GM19455 (cell line): ENCODE data around the gene FAM151A.

Source experiments
- ATAC-seq: cut with Tn5 transposase; IDR thresholded peaks from one replicate; pipeline ENCODE4 v1.9.1; 2021; ENCODE audit not compliant: unreplicated experiment

Gene FAM151A

DNA sequence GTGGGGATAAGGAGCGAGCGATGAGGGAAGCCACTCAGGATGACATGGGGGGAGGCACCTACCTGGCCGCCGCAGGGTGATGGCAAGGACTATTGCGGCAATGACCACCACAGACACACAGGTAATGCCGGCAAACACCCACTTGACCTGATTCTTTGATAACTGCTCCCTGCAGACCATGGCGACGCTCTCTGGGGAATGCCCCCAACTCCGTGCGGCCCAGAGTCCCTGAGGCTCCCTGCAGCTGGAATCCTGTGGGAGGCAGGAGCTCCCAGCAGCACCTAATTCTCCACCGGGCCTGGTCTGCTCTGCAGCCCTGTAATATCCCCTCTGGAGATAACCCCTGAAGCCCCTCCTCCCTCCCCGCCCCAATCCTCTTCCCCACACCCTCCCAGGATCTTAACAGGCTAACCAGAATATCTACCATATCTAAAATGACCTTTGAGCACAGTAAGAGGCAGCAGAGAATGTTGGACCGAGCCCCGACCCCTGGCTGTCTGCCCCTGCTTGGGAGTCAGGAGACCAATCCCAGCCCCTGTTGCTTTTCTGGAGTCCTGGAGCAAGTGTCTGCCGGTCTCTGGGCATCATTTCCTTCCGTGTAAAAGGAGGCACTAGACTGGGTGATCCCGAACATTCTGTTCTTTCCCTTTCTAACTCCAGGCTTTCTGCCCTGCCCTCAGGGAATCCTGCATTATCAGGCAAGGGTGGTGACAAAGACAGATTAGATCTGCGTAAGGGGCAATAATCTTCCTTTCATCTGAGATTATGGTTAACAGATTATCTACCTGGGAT, at the start of gene FAM151A:
Gene FAM151A, minus strand, starts transcription at position 310 of the 792 bp plus-strand sequence. Its CDS starts 130 bp downstream, at position 180.
- no peak for ATAC-seq

DNA sequence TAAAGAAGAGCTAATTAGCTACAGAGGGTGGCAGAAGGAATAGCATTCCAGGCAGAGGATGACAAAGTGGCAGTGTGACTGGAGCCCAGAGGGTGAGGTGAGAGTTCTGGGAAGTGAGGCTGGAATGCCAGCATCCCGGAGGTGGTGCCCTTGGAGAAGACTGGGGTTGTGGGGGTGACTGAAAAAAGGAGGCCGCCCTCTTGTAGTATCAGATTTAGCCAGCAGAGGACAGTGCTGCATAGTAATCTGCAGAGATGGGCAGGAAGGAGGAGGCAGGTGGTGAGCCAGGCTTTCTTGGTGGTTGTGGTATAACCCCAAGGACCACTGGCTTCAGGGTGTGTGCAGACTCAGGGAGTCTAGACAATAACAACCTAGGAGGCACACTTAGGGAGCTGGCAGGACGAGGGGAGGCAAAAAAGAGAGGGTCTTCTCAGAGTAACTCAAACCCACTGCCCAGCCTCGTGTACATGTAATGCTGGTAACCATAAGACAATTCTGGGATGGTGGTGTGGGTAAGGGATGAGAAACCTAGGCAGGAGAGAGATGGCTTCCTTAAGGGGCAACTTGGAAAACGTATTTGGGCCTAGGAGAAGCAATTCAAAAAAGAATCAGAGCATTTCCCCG, 48.8 kb upstream of the FAM151A start:
- no peak for ATAC-seq

DNA sequence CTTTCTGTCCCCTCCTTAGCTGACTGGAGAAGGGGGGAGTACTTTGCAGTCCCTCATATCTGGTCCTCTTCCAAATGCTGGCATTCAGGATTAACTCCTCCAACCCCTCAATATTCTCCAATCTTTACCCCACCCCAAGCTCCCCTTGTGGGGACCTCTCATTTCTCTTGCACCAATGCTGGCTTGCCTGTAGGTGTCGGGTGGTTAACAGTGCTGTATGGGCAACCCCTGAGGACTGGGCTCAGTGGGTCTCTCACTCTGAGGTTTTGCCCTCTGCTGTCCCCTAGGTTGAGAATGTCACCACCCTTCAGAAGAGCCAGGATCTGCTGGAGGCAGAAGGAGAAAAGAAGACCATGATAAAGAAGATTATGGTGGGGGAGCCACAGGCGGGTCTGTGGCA, 45.2 kb upstream of the FAM151A start:
- ATAC-seq = no peak

DNA sequence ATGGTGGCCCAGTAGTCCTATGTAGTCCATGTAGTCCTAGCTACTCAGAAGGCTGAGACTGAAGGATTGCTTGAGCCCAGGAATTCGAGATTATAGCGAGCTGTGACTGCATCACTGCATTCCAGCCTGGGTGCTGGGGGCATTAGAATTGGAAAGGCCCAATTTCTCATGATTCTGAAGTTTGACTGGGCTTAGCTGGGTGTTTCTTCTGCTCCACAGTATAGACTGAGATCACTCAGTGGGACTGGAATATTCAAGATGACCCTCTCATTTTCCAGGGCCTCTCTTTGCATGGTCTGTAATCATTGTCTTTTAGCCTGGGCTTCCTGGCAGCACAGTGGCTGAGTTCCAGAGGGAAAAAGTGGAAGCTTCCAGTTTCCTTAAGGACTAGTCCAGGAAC, 44.5 kb upstream of the FAM151A start:
- no peak for ATAC-seq

DNA sequence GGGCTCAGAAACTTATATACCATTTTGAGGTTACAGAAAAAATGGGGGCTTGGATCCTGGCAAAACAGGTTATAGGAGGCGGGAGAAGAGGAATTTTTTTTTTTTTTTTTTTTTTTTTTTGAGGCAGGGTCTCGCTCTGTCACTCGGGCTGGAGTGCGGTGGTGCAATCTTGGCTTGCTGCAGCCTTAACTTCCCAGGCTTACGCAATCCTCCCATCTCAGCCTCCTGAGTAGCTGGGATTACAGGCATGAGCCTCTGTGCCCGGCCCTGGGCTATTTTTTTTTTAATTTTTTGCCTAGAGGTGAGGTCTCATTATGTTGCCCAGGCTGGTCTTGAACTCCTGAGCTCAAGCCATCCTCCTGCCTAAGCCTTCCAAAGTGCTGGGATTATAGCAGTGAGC, 43.0 kb upstream of the FAM151A start:
- ATAC-seq = no peak

DNA sequence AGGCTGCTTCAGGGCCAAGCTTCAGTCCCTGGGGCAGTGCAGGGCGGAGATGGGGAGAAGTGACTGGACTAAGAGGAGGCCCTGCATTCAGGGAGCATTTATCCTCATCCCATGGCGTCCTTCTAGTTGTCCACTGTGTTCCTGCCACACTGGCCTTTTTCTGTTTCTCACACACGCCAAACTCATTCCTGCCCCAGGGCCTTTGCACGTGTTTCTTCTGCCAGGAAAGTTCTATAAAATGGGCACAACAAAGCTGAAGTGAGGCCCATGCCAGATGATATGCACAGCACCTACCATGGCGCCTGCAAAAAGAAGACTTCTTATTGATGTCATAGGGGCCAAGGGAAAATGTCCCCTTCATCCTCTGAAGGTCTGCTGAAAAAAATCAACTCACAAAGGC, 42.5 kb upstream of the FAM151A start:
- no peak for ATAC-seq

DNA sequence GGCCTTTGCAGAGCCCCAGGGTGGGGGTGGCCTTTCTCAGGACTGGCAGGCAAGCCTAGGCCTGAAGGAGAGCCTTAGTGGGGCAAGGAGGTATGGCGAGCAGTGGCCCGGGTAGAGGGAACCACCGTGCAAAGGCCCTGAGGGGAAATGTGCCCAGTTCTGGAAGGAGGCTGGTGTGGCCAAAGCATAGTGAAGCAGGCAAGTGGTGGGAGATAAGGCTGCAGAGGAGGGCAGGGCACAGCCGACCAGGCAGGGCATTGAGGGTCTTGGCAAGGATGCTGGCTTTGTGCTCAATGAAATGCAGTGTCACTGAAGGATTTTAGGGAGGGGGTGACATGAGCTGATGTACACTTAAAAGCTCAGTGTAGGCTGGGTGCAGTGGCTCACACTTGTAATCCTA, 41.0 kb upstream of the FAM151A start:
- ATAC-seq = no peak

DNA sequence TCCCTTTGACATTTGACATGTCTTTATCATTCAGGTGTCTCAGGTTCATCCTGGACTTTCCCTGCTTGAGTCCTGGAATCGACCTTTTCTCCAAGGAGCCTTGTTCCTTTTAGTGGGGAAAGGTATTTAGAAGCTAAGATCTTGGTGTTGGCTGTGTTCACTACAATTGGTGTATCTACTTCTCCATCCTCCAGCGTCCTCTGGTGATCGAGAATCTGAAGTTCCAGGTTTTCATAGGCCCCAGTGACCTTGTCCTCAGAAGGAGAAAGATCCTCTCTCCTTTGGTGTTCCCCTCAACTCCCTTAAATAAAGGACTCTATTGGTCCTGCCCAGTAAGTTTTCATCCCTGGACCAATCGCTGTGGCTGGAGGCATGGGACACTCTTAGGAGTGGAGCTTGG, 40.4 kb upstream of the FAM151A start:
- ATAC-seq = no peak

DNA sequence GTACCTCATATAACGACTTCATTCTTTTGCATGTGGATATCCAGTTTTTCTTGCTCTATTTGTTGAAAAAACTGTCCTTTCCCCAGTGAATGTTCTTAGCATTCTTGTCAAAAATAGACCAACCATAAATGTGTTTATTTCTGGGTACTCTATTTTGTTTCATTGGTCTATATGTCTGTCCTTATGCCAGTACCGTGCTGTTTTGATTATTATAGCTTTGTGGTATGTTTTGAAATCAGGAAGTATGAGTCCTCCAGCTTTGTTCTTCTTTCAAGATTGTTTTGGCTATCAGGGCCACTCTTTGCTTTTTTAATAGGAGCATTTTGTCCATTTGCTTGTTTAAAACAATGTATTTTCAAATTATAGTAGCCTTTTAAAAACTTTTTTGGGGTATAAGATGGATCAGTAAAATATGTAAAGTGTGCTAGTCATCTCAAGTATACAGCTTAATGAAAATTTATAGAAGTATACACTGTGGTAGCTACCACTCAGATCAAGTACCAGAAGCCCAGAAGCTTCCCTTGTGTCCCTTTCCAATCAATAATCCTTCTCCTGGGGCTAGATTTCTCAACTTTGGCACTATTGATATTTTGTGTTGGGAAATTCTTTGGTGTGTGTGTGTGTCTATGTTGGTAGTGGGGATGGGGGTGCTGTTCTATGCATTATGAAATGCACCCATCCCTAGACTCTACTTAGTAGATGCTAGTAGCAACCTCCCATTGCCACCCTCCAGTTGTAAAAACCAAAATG, 35.0 kb upstream of the FAM151A start:
- no peak for ATAC-seq

DNA sequence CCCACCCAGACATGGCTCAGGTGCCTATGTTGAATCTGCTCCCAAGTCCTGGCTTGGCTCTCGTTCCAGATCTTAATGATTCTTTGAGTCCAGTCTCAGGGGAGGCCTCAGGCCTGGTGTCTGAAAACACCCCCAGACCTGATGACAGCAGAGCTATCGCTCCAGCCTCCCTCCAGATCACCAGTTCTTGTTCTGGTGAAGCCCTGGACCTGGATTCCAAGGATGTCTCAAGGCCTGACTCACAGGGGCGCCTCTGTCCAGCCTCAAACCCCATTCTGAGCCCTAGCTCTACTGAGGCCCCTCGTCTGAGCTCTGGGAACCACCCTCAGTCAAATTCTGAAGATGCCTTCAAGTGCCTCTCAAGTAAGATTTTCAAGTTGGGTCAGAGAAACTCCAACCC, 29.7 kb upstream of the FAM151A start:
- ATAC-seq = no peak

DNA sequence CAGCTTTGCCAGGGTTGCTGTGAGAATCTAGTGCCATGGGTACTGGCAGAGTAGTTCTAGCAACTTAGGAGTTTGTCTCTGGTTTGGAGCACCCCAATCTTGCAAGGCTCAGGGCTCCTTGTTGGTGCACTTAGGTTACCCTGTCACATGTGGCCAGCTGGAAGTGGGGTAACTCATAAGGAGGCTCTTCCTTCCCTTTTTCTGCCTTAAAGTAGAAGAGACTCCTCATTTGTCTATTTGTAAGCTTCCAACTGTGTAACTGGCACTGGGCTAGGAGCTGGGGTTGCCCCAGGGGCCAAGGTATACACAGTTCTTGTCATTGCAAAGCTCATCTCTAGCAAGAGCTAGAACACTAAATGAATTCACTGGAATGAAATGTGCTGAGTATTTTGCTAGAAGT, 28.8 kb upstream of the FAM151A start:
- no peak for ATAC-seq

DNA sequence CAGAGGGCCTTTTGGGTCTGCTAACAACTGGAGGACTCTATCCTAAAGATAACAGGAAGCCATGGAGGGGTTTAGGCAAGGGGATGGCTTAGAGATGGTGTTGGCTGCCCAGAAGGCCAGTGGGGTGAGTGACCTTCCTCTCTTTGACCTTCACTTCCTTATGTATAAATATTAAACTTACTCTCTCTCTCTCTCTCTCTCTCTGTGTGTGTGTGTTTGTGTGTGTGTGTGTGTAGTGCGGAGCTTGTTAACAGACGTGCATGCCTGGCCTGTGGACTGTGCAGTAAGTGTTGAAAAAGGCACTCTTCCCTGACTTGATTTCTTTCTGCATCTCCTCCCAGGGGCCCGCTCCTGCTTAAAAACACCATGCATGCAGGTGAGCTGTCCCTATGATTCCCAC, 28.3 kb upstream of the FAM151A start:
- ATAC-seq = no peak

DNA sequence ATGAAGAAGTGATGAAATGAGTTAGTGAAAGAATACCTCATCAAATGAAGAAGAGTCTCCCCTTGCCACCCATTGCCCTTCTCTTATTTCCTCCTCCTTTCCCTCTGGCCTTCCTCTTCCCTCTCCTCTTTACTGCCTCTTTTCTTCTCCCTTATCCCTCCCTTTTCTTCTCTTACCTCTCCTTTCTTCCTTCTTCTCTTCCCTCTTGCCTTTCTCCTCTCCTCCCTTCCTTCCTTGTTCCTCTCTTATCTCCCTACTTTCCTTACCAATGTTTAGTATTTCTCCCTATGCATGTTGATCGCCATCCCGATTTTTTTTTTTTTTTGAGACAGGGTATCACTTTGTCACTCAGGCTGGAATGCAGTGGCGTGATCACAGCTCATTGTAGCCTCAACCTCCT, 27.1 kb upstream of the FAM151A start:
- ATAC-seq = no peak

DNA sequence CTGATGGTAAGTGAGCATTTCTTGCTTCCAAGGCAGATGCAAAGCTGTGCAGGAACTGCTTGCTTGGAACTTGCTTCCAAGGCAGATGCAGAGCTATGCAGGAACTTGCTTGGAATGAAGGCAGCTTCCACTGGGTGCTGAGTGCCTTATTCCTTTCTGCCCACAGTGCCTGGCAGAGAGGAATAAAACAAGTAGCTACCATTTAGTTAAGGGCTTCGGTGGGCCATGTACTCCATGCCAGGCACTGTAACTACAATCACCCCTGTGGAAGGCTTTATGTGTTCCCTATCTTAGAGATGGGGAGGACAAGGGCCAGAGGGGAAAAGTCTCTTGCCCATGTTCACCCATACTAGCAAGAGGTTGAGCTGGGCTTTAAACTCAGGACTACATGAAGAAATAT, 26.6 kb upstream of the FAM151A start:
- ATAC-seq = no peak

DNA sequence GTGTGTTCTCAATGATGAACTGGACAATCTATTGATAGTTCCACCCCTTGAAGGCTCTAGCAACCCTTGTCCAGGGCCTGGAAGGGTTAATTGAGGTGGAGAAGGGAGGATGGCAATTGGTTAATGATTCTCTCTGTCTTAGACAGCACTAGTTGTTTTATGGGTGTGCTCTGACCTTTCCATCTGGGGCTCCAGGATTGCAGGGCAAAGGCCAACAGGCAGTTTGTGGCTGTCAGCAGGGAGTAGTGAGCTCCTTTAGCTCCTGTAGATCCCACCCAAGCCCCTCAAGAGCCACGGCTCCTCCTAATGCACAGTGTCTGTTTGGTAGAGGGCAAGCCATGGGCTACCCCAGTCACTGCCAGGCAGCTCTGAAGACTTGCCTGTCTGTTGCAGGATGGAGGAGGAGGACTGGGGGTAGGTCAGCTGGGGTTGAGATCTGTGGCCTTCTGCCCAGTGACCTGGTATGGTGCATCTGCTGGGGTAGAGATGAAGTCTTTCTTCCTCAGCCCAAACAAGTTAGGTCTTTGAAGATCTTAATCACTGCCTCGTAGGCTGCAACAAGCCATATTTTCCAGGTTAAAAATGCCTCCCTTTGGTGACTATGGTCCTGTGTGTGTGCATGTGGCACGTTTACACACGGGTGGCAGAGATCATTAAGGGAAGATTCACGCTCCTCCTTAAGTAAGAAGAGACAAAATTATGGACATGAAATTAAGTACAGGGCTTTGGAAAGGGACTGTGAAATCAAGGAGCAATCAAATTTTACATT, 26.0 kb upstream of the FAM151A start:
- ATAC-seq = no peak

DNA sequence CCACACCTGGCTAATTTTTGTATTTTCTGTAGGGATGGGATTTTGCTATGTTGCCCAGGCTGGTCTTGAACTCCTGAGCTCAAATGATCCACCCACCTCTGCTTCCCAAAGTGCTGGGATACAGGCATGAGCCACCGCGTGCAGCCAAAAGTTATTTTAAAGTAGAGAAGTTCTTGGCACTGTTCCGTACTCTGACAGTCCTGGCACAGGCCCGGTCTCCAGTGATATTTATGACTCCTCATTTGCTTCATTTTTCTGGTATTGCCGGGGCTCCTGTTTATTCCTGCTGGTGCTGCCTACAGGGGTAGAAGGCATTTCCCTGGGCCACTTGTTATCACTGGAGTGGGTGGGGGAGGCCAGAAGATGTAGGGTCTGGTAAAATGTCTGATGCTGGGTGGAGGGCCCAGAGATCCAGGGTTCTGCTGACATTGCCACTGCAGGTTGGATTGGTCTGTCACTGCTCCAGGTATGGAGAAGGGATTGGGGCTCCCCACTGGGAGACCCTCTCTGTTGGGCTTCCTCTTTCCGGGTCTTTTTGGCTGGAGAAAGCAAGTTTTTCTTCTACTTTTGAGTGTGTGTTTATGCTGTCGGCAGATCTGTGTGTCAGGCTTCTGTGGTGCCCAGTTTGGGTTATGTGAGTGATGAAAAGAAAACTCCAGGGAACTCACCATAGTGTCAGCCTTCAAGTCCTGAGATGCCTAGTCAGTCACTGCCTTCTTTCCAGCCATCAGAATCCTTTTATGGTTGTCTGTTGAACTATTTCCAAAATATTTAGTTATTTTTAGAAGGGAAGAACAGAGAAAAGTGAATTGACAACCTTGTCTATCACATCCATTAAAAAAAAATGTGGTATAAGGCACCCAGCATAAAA, 22.7 kb upstream of the FAM151A start:
- no peak for ATAC-seq

DNA sequence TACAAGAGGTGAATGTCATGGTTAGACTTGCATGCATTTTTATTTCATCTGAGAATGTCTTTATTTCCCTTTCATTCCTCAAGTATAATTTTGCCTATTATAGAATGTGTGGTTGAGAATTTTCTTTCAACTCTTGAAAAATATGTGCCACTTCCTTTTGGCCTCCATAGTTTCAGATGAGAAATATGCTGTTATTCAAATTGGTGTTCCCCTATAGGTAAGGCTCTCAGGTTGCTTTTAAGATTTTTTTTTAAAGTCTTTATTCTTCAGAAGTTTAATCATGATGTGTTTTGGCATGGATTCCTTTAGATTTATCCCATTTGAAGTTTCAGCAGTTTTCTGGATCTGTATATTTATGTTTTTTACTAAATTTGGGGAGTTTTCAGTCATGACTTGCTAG, 20.4 kb upstream of the FAM151A start:
- ATAC-seq = no peak

DNA sequence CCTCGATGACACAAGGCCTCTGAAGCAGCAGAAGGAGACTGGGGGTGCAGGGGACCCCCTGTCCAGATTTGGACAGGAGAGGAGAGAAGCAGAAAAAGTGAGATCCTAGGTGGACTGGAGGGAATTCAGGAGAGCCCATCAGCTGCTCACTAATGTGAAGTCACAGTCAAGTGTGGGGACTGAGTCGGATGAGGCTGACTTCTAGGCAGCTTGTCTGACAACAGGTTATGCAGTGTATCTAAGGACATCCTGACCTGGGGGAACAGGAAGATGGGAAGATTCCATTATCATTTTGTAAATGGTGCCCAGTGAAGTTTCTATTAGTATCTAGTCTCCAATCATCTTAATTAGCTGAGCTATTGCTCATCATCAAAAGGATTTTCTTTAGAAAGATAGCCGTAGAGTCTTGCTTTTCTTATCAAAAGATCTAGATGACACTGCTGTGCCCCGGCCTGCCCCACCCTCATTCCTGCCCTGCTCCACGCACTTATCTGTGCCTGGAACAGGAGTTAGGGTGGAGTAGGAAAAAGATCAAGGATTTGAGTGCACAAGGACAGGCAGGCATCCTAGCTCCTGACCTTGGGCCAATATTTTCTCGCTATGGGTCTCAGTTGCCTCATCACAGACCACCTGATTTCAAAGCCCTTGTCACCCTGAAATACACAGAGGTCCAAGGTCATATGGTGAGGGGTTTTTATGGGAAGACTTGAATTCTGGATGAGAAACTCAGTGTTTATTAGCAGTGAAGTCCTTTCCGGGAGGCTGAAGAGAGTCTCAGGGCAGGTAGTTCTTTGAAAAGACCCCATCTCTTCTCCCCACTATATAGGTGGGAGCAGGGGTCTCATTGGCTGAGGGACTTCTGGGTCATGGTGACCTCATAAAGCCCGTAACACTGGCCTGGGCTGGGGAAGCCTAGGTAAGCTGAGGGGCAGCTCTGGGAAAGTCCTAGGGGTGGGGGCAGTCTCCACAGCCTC, 17.8 kb upstream of the FAM151A start, which contains the start of gene MROH7:
Gene MROH7, plus strand, starts transcription at position 924 of the 974 bp plus-strand sequence. CDS start 11,141 bp downstream, outside the sequence.
- no peak for ATAC-seq

DNA sequence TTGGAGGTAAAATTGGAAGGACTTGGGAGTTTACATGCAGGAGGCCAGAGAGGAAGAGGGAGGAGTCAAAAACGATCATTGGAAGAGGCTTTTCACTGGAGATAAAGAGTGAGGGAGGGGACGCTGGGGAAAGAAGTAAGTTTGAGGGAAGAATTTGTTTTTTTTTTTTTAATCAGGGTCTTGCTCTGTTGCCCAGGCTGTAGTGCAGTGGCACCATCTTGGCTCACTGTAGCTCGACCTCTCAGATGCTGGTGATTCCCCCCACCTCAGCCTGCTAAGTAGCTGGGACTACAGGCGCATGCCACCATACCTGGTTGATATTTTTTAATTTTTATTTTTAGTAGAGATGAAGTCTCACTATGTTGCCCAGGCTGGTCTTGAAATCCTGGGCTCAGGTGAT, 17.0 kb upstream of the FAM151A start:
- no peak for ATAC-seq
